Measurements from ENCODE around the gene FBXL7.

- no peak for TF ChIP-seq POLR2A (IDR thresholded peaks at IDR 0.05)
- no peak for TF ChIP-seq CTCF (IDR thresholded peaks at IDR 0.05)
- no peak for TF ChIP-seq EP300 (IDR thresholded peaks at IDR 0.05; ENCODE audit: low read depth)
Observed at GRCh38 chr5:15614679-15615078, 114.7 kb downstream of the FBXL7 start.

All from transverse colon (tissue), 3 donors.